Right atrium auricular region (tissue), 2 donors: Measurements from ENCODE around the gene SLIT3. TPM values are rescaled to one million over a fixed set of nuclear protein-coding genes. Genes with fewer than 3 reads are reported as not detected.

ENCODE experiments used
- DNase-seq: peaks from one replicate; pipeline ENCODE4 v3.0.0-alpha.2; 2019; ENCODE audit warnings: low spot score
- H3K27ac ChIP-seq, 2 donors: fragments of 200-600 bp; sonication (generic); 1 replicate in 1 of 2; 2 replicates in 1 of 2; pipeline ENCODE4 v1.5.1; 2016 to 2019
- H3K27me3 ChIP-seq, 2 donors: fragments of 200-600 bp; sonication (generic); one replicate each; pipeline versions ENCODE4 v1.5.1 to v1.6.0; 2017 to 2019
- H3K36me3 ChIP-seq: fragments of 200-600 bp; sonication (generic); one replicate; pipeline ENCODE4 v1.5.1; 2016
- H3K4me1 ChIP-seq, 2 donors: fragments of 200-600 bp; sonication (generic); one replicate each; pipeline versions ENCODE4 v1.5.1 to v1.6.0; 2017 to 2019
- H3K4me3 ChIP-seq, 2 donors: fragments of 200-600 bp; sonication (generic); 1 replicate in 1 of 2; 2 replicates in 1 of 2; pipeline ENCODE4 v1.5.1; 2017 to 2019; ENCODE audit warnings: mild to moderate bottlenecking in 1 of 2, moderate library complexity in 1 of 2
- H3K9me3 ChIP-seq, 2 donors: fragments of 200-600 bp; sonication (generic); one replicate each; pipeline ENCODE4 v1.5.1; 2019
- CTCF ChIP-seq, 2 donors: fragments of 200-600 bp; sonication (generic); IDR thresholded peaks; one replicate each; pipeline ENCODE4 v1.5.1; 2019; ENCODE audit warnings: antibody characterized with exemption in 2 of 2
- total RNA-seq, 2 donors: library from RNA; depleted of rRNA; stranded (reverse); fragments of >200 nt; gene quantifications; one replicate each; pipeline ENCODE4 v1.1.0, GENCODE V29; 2016

The SLIT3 gene
- total RNA-seq, 2 donors from 2014 or later: 66.1 to 85.8 TPM

- Histone ChIP-seq H3K9me3 (peaks cover 0 to 16% of the 10 kb centered on the region in 2 donors), H3K4me1 (peaks cover 0 to 17% of the 10 kb centered on the region in 2 donors), H3K36me3 (no peaks in the 10 kb centered on the region), H3K27ac (no peak overlapping the region), H3K27me3 (no peaks in the 10 kb centered on the region), H3K4me3 (no peak overlapping the region)
- TF ChIP-seq CTCF (IDR thresholded peaks at IDR 0.05): no peak
- DNase-seq: no peak
These were observed 142.2 kb downstream of the SLIT3 start for GRCh38 chr5:169158764-169159163.

GRCh38 chr5:169157064-169157463 lies 143.9 kb downstream of the SLIT3 start:
- H3K36me3 ChIP-seq: no peaks in the 10 kb centered on the region
- H3K9me3 ChIP-seq: peaks cover 0 to 16% of the 10 kb centered on the region in 2 donors
- TF ChIP-seq CTCF (IDR thresholded peaks at IDR 0.05): no peak
- H3K4me3 ChIP-seq: no peak overlapping the region
- H3K27ac ChIP-seq: no peak overlapping the region
- H3K27me3 ChIP-seq: no peaks in the 10 kb centered on the region
- no peak for DNase-seq
- peaks cover 0 to 17% of the 10 kb centered on the region in 2 donors for H3K4me1 ChIP-seq

- Histone ChIP-seq H3K36me3 (no peaks in the 10 kb centered on the region), H3K4me1 (peaks cover 0 to 6% of the 10 kb centered on the region in 2 donors), H3K27me3 (no peaks in the 10 kb centered on the region), H3K4me3 (no peak overlapping the region), H3K27ac (no peak overlapping the region), H3K9me3 (peaks cover 0 to 16% of the 10 kb centered on the region in 2 donors)
- TF ChIP-seq CTCF (IDR thresholded peaks at IDR 0.05): no peak
- no peak for DNase-seq
These were observed 146.3 kb downstream of the SLIT3 start for GRCh38 chr5:169154679-169155078.

GRCh38 chr5:169153405-169153804 lies 147.5 kb downstream of the SLIT3 start:
- no peaks in the 10 kb centered on the region for H3K27me3 ChIP-seq
- no peak overlapping the region for H3K27ac ChIP-seq
- H3K9me3 ChIP-seq: peaks cover 0 to 7% of the 10 kb centered on the region in 2 donors
- H3K4me3 ChIP-seq: no peak overlapping the region
- peaks cover 0 to 6% of the 10 kb centered on the region in 2 donors for H3K4me1 ChIP-seq
- TF ChIP-seq CTCF (IDR thresholded peaks at IDR 0.05): no peak
- DNase-seq: no peak
- H3K36me3 ChIP-seq: no peaks in the 10 kb centered on the region

GRCh38 chr5:169152946-169153345 lies 148.0 kb downstream of the SLIT3 start:
- DNase-seq: no peak
- no peak for TF ChIP-seq CTCF (IDR thresholded peaks at IDR 0.05)
- H3K27me3 ChIP-seq: no peaks in the 10 kb centered on the region
- peaks cover 0 to 6% of the 10 kb centered on the region in 2 donors for H3K4me1 ChIP-seq
- no peak overlapping the region for H3K4me3 ChIP-seq
- no peaks in the 10 kb centered on the region for H3K36me3 ChIP-seq
- peaks cover 0 to 3% of the 10 kb centered on the region in 2 donors for H3K9me3 ChIP-seq
- no peak overlapping the region for H3K27ac ChIP-seq

GRCh38 chr5:169152453-169152852 lies 148.5 kb downstream of the SLIT3 start:
- Histone ChIP-seq H3K36me3 (no peaks in the 10 kb centered on the region), H3K4me1 (peaks cover 0 to 10% of the 10 kb centered on the region in 2 donors), H3K9me3 (no peaks in the 10 kb centered on the region), H3K4me3 (no peak overlapping the region), H3K27me3 (no peaks in the 10 kb centered on the region), H3K27ac (no peak overlapping the region)
- DNase-seq: no peak
- TF ChIP-seq CTCF (IDR thresholded peaks at IDR 0.05): no peak
